Sigmoid colon (tissue), 4 donors: ENCODE data around the gene LVRN.

Experiments used
- EP300 ChIP-seq, 4 donors: sonication (generic); formaldehyde crosslinking; IDR thresholded peaks; one replicate each; pipeline ENCODE4 v1.6.1; 2017; ENCODE audit warnings: antibody characterized with exemption in 4 of 4
- POLR2A ChIP-seq, 2 donors: fragments of 450-650 bp; IDR thresholded peaks; one replicate each; pipeline ENCODE4 v1.6.1; 2016; ENCODE audit warnings: antibody characterized with exemption in 2 of 2, mild to moderate bottlenecking in 2 of 2, moderate library complexity in 2 of 2
- POLR2AphosphoS5 ChIP-seq, 4 donors: sonication (generic); formaldehyde crosslinking; IDR thresholded peaks; one replicate each; pipeline ENCODE4 v1.6.1; 2017; ENCODE audit warnings: antibody characterized with exemption in 4 of 4
- TF ChIP-seq, protein P1 (sequence below), 4 experiments: fragments of 450-650 bp in 3 of 4; fragments of 200-600 bp in 1 of 4; IDR thresholded peaks; one replicate each; pipeline ENCODE4 v1.5.1; 2016 to 2019; ENCODE audit warnings: antibody characterized with exemption in 4 of 4, mild to moderate bottlenecking in 3 of 4, moderate library complexity in 2 of 4

DNA sequence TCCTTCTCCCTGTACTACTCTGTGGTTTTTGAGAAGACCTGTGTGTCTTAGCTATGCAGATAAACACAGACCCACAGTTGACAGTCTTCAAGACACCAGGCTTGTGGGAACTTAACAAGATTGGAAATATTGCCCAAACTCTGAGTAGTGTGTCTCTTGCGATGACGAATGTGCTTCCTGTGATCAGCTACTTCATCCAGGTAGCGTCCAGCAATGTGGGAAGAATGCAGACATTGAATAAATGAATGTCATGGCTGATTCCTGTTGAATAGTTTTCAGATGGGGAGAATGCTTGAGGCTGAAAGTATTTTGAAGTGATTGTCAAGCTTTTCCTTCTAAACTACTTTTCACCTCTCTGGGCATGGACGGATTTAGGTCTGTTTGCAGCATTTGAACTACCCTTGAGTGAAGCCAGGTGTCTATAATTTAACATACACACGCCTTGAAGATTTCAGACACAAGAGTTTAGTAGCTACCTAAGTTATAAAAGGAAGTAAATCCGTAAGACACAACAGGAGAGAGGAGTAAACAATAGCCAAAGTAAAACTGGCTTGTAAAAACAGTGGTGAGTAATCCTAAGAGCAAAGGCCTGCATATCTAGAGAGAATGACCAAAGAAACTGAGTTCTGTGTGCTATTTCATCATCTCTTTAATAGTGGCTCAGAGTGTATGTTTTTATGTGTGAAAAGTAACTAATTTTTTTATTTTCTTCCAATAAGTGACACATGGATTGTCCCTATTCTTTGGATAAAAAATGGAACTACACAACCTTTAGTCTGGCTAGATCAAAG is 40.0 kb downstream of the LVRN start:
- TF ChIP-seq POLR2AphosphoS5 (IDR thresholded peaks at IDR 0.05) (no peak), EP300 (IDR thresholded peaks at IDR 0.05) (no peak), POLR2A (IDR thresholded peaks at IDR 0.05) (no peak)
- TF ChIP-seq, protein P1, sequence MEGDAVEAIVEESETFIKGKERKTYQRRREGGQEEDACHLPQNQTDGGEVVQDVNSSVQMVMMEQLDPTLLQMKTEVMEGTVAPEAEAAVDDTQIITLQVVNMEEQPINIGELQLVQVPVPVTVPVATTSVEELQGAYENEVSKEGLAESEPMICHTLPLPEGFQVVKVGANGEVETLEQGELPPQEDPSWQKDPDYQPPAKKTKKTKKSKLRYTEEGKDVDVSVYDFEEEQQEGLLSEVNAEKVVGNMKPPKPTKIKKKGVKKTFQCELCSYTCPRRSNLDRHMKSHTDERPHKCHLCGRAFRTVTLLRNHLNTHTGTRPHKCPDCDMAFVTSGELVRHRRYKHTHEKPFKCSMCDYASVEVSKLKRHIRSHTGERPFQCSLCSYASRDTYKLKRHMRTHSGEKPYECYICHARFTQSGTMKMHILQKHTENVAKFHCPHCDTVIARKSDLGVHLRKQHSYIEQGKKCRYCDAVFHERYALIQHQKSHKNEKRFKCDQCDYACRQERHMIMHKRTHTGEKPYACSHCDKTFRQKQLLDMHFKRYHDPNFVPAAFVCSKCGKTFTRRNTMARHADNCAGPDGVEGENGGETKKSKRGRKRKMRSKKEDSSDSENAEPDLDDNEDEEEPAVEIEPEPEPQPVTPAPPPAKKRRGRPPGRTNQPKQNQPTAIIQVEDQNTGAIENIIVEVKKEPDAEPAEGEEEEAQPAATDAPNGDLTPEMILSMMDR (IDR thresholded peaks at IDR 0.05): no peak
